GM20431 (cell line): ENCODE data around the gene AADAT.
"Not testable (repeated sequence)": the region's sequence is repeated elsewhere in the genome, so short reads cannot be mapped to it uniquely, and the experiment has no call there.

Source experiments
- in situ Hi-C: fragments of 300-500 bp; cut with MseI, MboI; formaldehyde crosslinking; loops from one replicate; pipeline ENCODE4 v1.15.0; 2020; ENCODE audit warnings: low sequenced_read_pairs; ENCODE audit not compliant: unreplicated experiment

AADAT gene

GRCh38 chr4:170089668-170090351 is at the start of gene AADAT:
TSS of gene AADAT (minus strand) at chr4:170089956. CDS start at chr4:170089690, 266 bp downstream.
- in situ Hi-C loops = no loop called here

GRCh38 chr4:170138580-170139194 is 48.9 kb upstream of the AADAT start:
- in situ Hi-C loops = loop anchor here (25.0 kb wide), 1 partner anchor 224 kb away; no protein-coding TSS in a partner anchor

- in situ Hi-C loops = loop anchor here (25.0 kb wide), 1 partner anchor 224 kb away; no protein-coding TSS in a partner anchor
These were observed 48.2 kb upstream of the AADAT start for GRCh38 chr4:170137927-170138326.

GRCh38 chr4:170137466-170137865 is 47.7 kb upstream of the AADAT start:
- in situ Hi-C loops = loop anchor here (25.0 kb wide), 1 partner anchor 225 kb away; no protein-coding TSS in a partner anchor

- in situ Hi-C loops = loop anchor here (25.0 kb wide), 1 partner anchor 227 kb away; no protein-coding TSS in a partner anchor
These were observed 45.1 kb upstream of the AADAT start for GRCh38 chr4:170134821-170135220.

GRCh38 chr4:170128219-170128804 is 38.6 kb upstream of the AADAT start:
- in situ Hi-C loops = loop anchor here (25.0 kb wide), 1 partner anchor 234 kb away; no protein-coding TSS in a partner anchor

GRCh38 chr4:170127758-170128157 is 38.0 kb upstream of the AADAT start:
- in situ Hi-C loops = loop anchor here (25.0 kb wide), 1 partner anchor 235 kb away; no protein-coding TSS in a partner anchor

- in situ Hi-C loops = no loop called here
These were observed 34.6 kb upstream of the AADAT start for GRCh38 chr4:170124406-170124805.

- in situ Hi-C loops = no loop called here
These were observed 32.5 kb upstream of the AADAT start for GRCh38 chr4:170122252-170122651.

- in situ Hi-C loops = no loop called here
These were observed 24.9 kb upstream of the AADAT start for GRCh38 chr4:170114636-170115035.

GRCh38 chr4:170114183-170114582 is 24.4 kb upstream of the AADAT start:
- in situ Hi-C loops = not testable (repeated sequence)

- in situ Hi-C loops = no loop called here
These were observed 21.8 kb upstream of the AADAT start for GRCh38 chr4:170111546-170111945.

GRCh38 chr4:170111085-170111484 is 21.3 kb upstream of the AADAT start:
- in situ Hi-C loops = no loop called here

GRCh38 chr4:170110285-170110672 is 20.5 kb upstream of the AADAT start:
- in situ Hi-C loops = no loop called here

- in situ Hi-C loops = no loop called here
These were observed 20.0 kb upstream of the AADAT start for GRCh38 chr4:170109586-170110284.

- in situ Hi-C loops = no loop called here
These were observed 17.1 kb upstream of the AADAT start for GRCh38 chr4:170106900-170107299.

GRCh38 chr4:170102426-170102825 is 12.7 kb upstream of the AADAT start:
- in situ Hi-C loops = no loop called here

- in situ Hi-C loops = not testable (repeated sequence)
These were observed 8.4 kb upstream of the AADAT start for GRCh38 chr4:170098171-170098570.

GRCh38 chr4:170097681-170098080 is 7.9 kb upstream of the AADAT start:
- in situ Hi-C loops = no loop called here

- in situ Hi-C loops = no loop called here
These were observed 4.3 kb upstream of the AADAT start for GRCh38 chr4:170093973-170094535.
